A549 (cell line): ENCODE measurements around the gene HES1.

Experiments used
- HDAC2 ChIP-seq: fragments of 200-600 bp; sonication (generic); IDR thresholded peaks from 2 replicates; pipeline ENCODE4 v1.6.1; 2016
- NPAS2 ChIP-seq: fragments of 250-450 bp; sonication (Bioruptor Pico); IDR thresholded peaks from 2 replicates; pipeline ENCODE4 v1.8.0; 2022; ENCODE audit warnings: mild to moderate bottlenecking, moderate library complexity, borderline replicate concordance
- POLR2A ChIP-seq: IDR thresholded peaks from 2 replicates; pipeline ENCODE4 v1.6.1; 2012; ENCODE audit warnings: mild to moderate bottlenecking, low read length
- TF ChIP-seq, protein P1 (sequence below): IDR thresholded peaks from 2 replicates; pipeline ENCODE4 v1.6.1; 2012
- TF ChIP-seq, protein P2 (sequence below): fragments of >200 bp; sonication (Bioruptor Twin); formaldehyde crosslinking; IDR thresholded peaks from 3 replicates; pipeline ENCODE4 v1.5.1; 2016

DNA sequence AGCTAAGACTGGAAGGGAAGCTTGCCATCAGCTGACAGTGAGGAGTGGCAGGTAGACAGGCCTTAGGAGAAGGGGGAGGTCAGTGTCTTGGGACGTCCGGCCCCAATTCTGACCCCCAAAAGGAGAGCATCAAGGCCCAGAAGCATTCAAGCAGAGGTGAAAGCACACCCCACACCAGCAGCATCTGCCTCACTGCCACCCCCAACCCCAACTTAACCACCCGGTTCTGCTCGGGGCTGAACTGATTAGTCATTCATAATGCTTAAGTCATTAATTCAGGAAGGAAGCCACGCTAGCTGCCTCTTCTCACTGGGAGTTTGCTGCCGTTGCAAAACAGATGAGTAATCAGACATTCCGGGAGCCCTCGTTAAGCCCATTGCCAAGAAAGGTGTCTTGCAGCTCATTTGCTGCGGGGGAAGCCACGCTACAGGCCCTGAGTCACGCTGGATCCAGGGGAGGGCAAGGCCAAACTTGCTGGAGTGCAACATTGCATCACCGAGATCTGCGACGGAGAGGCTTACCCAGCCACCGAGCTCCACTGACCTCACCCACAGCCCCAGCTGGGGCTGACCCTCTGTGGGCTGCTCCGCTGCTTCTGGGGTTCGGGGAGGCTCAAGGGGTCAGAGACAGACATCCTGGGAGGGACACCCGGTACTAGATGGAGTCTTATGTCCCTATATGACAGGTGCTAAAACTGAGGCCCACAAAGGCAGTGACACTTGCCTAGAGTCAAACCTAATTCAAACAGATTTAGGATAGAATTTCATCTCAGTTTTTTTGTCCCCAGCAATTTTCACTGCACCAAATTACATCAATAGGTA, 46.4 kb upstream of the HES1 start:
- TF ChIP-seq POLR2A: no peak
- TF ChIP-seq, protein P1, sequence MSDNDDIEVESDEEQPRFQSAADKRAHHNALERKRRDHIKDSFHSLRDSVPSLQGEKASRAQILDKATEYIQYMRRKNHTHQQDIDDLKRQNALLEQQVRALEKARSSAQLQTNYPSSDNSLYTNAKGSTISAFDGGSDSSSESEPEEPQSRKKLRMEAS: peak; percentile 93
- no peak for TF ChIP-seq HDAC2
- TF ChIP-seq, protein P2, sequence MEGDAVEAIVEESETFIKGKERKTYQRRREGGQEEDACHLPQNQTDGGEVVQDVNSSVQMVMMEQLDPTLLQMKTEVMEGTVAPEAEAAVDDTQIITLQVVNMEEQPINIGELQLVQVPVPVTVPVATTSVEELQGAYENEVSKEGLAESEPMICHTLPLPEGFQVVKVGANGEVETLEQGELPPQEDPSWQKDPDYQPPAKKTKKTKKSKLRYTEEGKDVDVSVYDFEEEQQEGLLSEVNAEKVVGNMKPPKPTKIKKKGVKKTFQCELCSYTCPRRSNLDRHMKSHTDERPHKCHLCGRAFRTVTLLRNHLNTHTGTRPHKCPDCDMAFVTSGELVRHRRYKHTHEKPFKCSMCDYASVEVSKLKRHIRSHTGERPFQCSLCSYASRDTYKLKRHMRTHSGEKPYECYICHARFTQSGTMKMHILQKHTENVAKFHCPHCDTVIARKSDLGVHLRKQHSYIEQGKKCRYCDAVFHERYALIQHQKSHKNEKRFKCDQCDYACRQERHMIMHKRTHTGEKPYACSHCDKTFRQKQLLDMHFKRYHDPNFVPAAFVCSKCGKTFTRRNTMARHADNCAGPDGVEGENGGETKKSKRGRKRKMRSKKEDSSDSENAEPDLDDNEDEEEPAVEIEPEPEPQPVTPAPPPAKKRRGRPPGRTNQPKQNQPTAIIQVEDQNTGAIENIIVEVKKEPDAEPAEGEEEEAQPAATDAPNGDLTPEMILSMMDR: no peak
- no peak for TF ChIP-seq NPAS2 (CRISPR knock-in tag)
